WTC11 (cell line): ENCODE measurements around the gene ESYT1.

Experiments
- KAT7 ChIP-seq: sonication (generic); formaldehyde crosslinking; IDR thresholded peaks from 2 replicates; pipeline ENCODE4 v1.8.1; 2023; ENCODE audit warnings: missing genetic modification reagents, mild to moderate bottlenecking, borderline replicate concordance
- TF ChIP-seq, protein P1 (sequence below): fragments of 200-600 bp; IDR thresholded peaks from 2 replicates; pipeline ENCODE4 v1.8.0; 2022; ENCODE audit warnings: antibody characterized with exemption
- TF ChIP-seq, protein P2 (sequence below): sonication (generic); formaldehyde crosslinking; IDR thresholded peaks from 2 replicates; pipeline ENCODE4 v1.8.0; 2023; ENCODE audit warnings: missing genetic modification reagents

DNA sequence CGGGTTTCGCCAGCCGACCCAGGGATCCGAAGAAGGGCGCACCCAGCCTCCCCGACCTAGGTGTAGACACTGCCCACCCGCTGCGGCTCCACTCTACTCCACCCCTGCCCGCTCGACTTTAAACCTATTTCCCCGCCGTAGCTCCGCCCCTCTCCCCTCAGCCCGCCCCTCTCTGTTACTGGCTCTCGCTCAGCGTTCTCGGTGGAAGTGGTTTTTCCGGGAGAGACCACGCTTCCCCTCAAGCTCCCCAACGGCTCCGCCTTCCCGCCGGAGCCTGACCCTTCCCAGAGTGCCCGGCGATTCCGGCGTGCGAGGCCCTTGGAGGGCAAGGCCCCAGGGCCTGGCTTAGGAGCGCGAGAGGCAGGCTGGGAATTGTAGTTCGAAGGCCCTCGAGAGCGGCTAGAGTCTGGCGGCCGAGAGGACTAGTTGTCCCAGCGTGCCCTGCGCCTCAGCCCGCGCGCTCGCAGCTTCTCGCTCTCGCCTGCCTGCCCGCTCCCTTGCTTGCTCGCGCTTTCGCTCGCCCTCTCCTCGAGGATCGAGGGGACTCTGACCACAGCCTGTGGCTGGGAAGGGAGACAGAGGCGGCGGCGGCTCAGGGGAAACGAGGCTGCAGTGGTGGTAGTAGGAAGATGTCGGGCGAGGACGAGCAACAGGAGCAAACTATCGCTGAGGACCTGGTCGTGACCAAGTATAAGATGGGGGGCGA, 23.8 kb upstream of the ESYT1 start, which contains the start of gene PA2G4:
- TF ChIP-seq, protein P1, sequence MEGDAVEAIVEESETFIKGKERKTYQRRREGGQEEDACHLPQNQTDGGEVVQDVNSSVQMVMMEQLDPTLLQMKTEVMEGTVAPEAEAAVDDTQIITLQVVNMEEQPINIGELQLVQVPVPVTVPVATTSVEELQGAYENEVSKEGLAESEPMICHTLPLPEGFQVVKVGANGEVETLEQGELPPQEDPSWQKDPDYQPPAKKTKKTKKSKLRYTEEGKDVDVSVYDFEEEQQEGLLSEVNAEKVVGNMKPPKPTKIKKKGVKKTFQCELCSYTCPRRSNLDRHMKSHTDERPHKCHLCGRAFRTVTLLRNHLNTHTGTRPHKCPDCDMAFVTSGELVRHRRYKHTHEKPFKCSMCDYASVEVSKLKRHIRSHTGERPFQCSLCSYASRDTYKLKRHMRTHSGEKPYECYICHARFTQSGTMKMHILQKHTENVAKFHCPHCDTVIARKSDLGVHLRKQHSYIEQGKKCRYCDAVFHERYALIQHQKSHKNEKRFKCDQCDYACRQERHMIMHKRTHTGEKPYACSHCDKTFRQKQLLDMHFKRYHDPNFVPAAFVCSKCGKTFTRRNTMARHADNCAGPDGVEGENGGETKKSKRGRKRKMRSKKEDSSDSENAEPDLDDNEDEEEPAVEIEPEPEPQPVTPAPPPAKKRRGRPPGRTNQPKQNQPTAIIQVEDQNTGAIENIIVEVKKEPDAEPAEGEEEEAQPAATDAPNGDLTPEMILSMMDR = no peak
- TF ChIP-seq KAT7 = no peak
- TF ChIP-seq, protein P2, sequence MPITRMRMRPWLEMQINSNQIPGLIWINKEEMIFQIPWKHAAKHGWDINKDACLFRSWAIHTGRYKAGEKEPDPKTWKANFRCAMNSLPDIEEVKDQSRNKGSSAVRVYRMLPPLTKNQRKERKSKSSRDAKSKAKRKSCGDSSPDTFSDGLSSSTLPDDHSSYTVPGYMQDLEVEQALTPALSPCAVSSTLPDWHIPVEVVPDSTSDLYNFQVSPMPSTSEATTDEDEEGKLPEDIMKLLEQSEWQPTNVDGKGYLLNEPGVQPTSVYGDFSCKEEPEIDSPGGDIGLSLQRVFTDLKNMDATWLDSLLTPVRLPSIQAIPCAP (CRISPR knock-in tag) = no peak
